Measurements from ENCODE around the gene PTCRA.

PTCRA gene

GRCh38 chr6:42969431-42969830, 53.6 kb downstream of the PTCRA start:
- Histone ChIP-seq H2AFZ (ENCODE audit: low read length) (no peak overlapping the region), H3K9me3 (ENCODE audit: low read length) (no peaks in the 10 kb centered on the region), H3K4me3 (ENCODE audit: low read depth, low read length, poor library complexity, severe bottlenecking) (no peak overlapping the region), H3K79me2 (ENCODE audit: insufficient read depth, low read length) (no peaks in the 10 kb centered on the region), H3K27ac (ENCODE audit: low read depth, low read length, poor library complexity, severe bottlenecking) (no peak overlapping the region), H3K4me2 (ENCODE audit: low read length) (no peak overlapping the region), H3F3A (ENCODE audit: insufficient read depth, low read length) (no peaks in the 10 kb centered on the region), H3K27me3 (ENCODE audit: insufficient read depth, low read length) (no peaks in the 10 kb centered on the region), H4K20me1 (ENCODE audit: insufficient read depth, low read length) (no peaks in the 10 kb centered on the region), H3K4me1 (ENCODE audit: insufficient read depth, low read length, severe bottlenecking) (no peaks in the 10 kb centered on the region), H3K36me3 (ENCODE audit: insufficient read depth, low read length) (peaks cover 19% of the 10 kb centered on the region; the same call in 1 of the 2 replicates), H3K9me2 (ENCODE audit: low read depth, low read length) (no peaks in the 10 kb centered on the region), H3K9ac (ENCODE audit: low read length) (no peak overlapping the region)
- TF ChIP-seq, protein P1, sequence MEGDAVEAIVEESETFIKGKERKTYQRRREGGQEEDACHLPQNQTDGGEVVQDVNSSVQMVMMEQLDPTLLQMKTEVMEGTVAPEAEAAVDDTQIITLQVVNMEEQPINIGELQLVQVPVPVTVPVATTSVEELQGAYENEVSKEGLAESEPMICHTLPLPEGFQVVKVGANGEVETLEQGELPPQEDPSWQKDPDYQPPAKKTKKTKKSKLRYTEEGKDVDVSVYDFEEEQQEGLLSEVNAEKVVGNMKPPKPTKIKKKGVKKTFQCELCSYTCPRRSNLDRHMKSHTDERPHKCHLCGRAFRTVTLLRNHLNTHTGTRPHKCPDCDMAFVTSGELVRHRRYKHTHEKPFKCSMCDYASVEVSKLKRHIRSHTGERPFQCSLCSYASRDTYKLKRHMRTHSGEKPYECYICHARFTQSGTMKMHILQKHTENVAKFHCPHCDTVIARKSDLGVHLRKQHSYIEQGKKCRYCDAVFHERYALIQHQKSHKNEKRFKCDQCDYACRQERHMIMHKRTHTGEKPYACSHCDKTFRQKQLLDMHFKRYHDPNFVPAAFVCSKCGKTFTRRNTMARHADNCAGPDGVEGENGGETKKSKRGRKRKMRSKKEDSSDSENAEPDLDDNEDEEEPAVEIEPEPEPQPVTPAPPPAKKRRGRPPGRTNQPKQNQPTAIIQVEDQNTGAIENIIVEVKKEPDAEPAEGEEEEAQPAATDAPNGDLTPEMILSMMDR (IDR thresholded peaks at IDR 0.05; ENCODE audit: low read length) = no peak
- TF ChIP-seq EZH2 (IDR thresholded peaks at IDR 0.05; ENCODE audit: borderline replicate concordance, low read length) = no peak

DNA sequence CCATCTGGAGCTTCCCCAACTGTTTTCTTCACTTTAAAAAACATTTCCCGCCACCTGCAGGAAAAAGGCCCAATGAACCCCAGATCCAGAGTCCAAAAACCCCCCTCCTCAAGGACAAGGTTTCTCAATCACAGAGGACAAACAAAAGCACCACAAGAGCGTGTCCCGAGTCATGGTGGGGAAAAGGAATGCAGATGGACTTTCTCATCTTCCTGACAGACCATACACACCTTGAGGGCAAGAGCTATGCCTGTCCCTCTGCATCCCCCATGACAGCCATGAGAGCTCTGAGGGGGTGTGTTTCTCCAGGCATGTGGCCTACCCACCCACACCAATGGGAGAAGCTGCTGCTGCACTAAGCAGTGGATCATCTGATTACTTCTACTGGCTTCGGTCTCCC, 54.1 kb downstream of the PTCRA start:
- no peaks in the 10 kb centered on the region for H3K9me2 ChIP-seq (ENCODE audit: low read depth, low read length)
- no peak overlapping the region for H3K9ac ChIP-seq (ENCODE audit: low read length)
- H3K4me1 ChIP-seq (ENCODE audit: insufficient read depth, low read length, severe bottlenecking) = peaks cover 2% of the 10 kb centered on the region
- no peak overlapping the region for H3K27ac ChIP-seq (ENCODE audit: low read depth, low read length, poor library complexity, severe bottlenecking)
- no peaks in the 10 kb centered on the region for H3K79me2 ChIP-seq (ENCODE audit: insufficient read depth, low read length)
- H3K27me3 ChIP-seq (ENCODE audit: insufficient read depth, low read length) = no peaks in the 10 kb centered on the region
- H4K20me1 ChIP-seq (ENCODE audit: insufficient read depth, low read length) = no peaks in the 10 kb centered on the region
- H3K4me3 ChIP-seq (ENCODE audit: low read depth, low read length, poor library complexity, severe bottlenecking) = no peak overlapping the region
- no peak overlapping the region for H2AFZ ChIP-seq (ENCODE audit: low read length)
- no peaks in the 10 kb centered on the region for H3F3A ChIP-seq (ENCODE audit: insufficient read depth, low read length)
- TF ChIP-seq, protein P1 (IDR thresholded peaks at IDR 0.05; ENCODE audit: low read length) = no peak
- no peak for TF ChIP-seq EZH2 (IDR thresholded peaks at IDR 0.05; ENCODE audit: borderline replicate concordance, low read length)
- H3K4me2 ChIP-seq (ENCODE audit: low read length) = no peak overlapping the region
- peaks cover 19% of the 10 kb centered on the region for H3K36me3 ChIP-seq (ENCODE audit: insufficient read depth, low read length)
- no peaks in the 10 kb centered on the region for H3K9me3 ChIP-seq (ENCODE audit: low read length)

- H3K36me3 ChIP-seq (ENCODE audit: insufficient read depth, low read length) = peaks cover 25% of the 10 kb centered on the region
- no peak overlapping the region for H3K4me3 ChIP-seq (ENCODE audit: low read depth, low read length, poor library complexity, severe bottlenecking)
- H3K9ac ChIP-seq (ENCODE audit: low read length) = no peak overlapping the region
- H2AFZ ChIP-seq (ENCODE audit: low read length) = no peak overlapping the region
- no peak for TF ChIP-seq EZH2 (IDR thresholded peaks at IDR 0.05; ENCODE audit: borderline replicate concordance, low read length)
- TF ChIP-seq, protein P1 (IDR thresholded peaks at IDR 0.05; ENCODE audit: low read length) = no peak
- H3F3A ChIP-seq (ENCODE audit: insufficient read depth, low read length) = no peaks in the 10 kb centered on the region
- peaks cover 10% of the 10 kb centered on the region for H3K4me1 ChIP-seq (ENCODE audit: insufficient read depth, low read length, severe bottlenecking)
- no peaks in the 10 kb centered on the region for H3K27me3 ChIP-seq (ENCODE audit: insufficient read depth, low read length)
- no peak overlapping the region for H3K4me2 ChIP-seq (ENCODE audit: low read length)
- H3K27ac ChIP-seq (ENCODE audit: low read depth, low read length, poor library complexity, severe bottlenecking) = no peak overlapping the region
- H3K9me3 ChIP-seq (ENCODE audit: low read length) = no peaks in the 10 kb centered on the region
- H3K9me2 ChIP-seq (ENCODE audit: low read depth, low read length) = no peaks in the 10 kb centered on the region
- H3K79me2 ChIP-seq (ENCODE audit: insufficient read depth, low read length) = no peaks in the 10 kb centered on the region
- H4K20me1 ChIP-seq (ENCODE audit: insufficient read depth, low read length) = no peaks in the 10 kb centered on the region
These were observed 55.2 kb downstream of the PTCRA start for GRCh38 chr6:42970871-42971612.

Data from OCI-LY1 (cell line).